A549 (cell line): ENCODE results near the gene CTSV. TPM values are rescaled to one million over a fixed set of nuclear protein-coding genes. Genes with fewer than 3 reads are reported as not detected.
"Not testable (repeated sequence)": the region's sequence is repeated elsewhere in the genome, so short reads cannot be mapped to it uniquely, and the experiment has no call there.

Source experiments
- ATAC-seq, 2 experiments: fragments of 200-7000 bp in 1 of 2; fragments of >200 bp in 1 of 2; cut with Nextera tagmentation in 1 of 2; cut with Tn5 transposase in 1 of 2; 3 replicates each; pipeline versions ENCODE4 v1.8.0 to v1.9.1; 2018 to 2020; ENCODE audit warnings: mild to moderate bottlenecking in 1 of 2, moderate library complexity in 1 of 2
- CTCF ChIA-PET: fragments of 300-600 bp; sonication (Branson Sonifier 250); formaldehyde crosslinking; extraction: SDS; loops from one replicate; lab custom pipeline; 2021; ENCODE audit warnings: antibody characterized with exemption, inconsistent platforms; lab: Yijun Ruan, JAX
- POLR2A ChIA-PET: fragments of 350-600 bp; formaldehyde crosslinking; extraction: SDS; loops from one replicate; lab custom pipeline; 2021; ENCODE audit warnings: antibody characterized with exemption, inconsistent platforms; lab: Yijun Ruan, JAX
- DNase-seq, 2 experiments: peaks; one replicate each; pipeline versions ENCODE4 v3.0.0 to v3.0.0-alpha.2; 2011 to 2016; ENCODE audit warnings: low read depth in 1 of 2, low spot score in 1 of 2
- FAIRE-seq: peaks from 2 replicates; lab custom pipeline; 2011; peaks lifted over from hg19 to GRCh38; lab: Jason Lieb, UNC
- H3K27ac ChIP-seq, 2 experiments: fragments of >200 bp; sonication (Bioruptor Twin); formaldehyde crosslinking; 3 replicates each; pipeline ENCODE4 v1.5.1; 2016 to 2017
- H3K4me1 ChIP-seq: fragments of >200 bp; sonication (Bioruptor Twin); formaldehyde crosslinking; 3 replicates; pipeline ENCODE4 v1.6.1; 2016
- H3K4me2 ChIP-seq: fragments of >200 bp; sonication (Bioruptor Twin); formaldehyde crosslinking; 3 replicates; pipeline ENCODE4 v1.6.1; 2016
- H3K4me3 ChIP-seq: fragments of >200 bp; sonication (Bioruptor Twin); formaldehyde crosslinking; 3 replicates; pipeline ENCODE4 v1.5.1; 2016
- H3K9me3 ChIP-seq: fragments of >200 bp; sonication (Bioruptor Twin); formaldehyde crosslinking; 3 replicates; pipeline ENCODE4 v1.6.1; 2016
- CHD2 ChIP-seq: fragments of 150-350 bp; IDR thresholded peaks from 2 replicates; pipeline ENCODE4 v1.6.1; 2014; ENCODE audit warnings: low read length; ENCODE audit not compliant: partially characterized antibody
- EHF ChIP-seq: fragments of 250-450 bp; sonication (Bioruptor Pico); IDR thresholded peaks from 2 replicates; pipeline ENCODE4 v1.5.0; 2020; ENCODE audit warnings: mild to moderate bottlenecking
- HDAC2 ChIP-seq: fragments of 200-600 bp; sonication (generic); IDR thresholded peaks from 2 replicates; pipeline ENCODE4 v1.6.1; 2016
- HEYL ChIP-seq: fragments of 250-450 bp; sonication (Bioruptor Pico); IDR thresholded peaks from 2 replicates; pipeline ENCODE4 v1.8.0; 2021; ENCODE audit warnings: mild to moderate bottlenecking, moderate library complexity
- HOXA7 ChIP-seq: fragments of 250-450 bp; sonication (Bioruptor Pico); IDR thresholded peaks from 2 replicates; pipeline ENCODE4 v1.5.0; 2020; ENCODE audit warnings: mild to moderate bottlenecking, moderate library complexity
- JUNB ChIP-seq: fragments of >200 bp; sonication (Bioruptor Twin); formaldehyde crosslinking; IDR thresholded peaks from 2 replicates; pipeline ENCODE4 v1.6.1; 2016
- KDM1A ChIP-seq: fragments of 200-600 bp; sonication (generic); IDR thresholded peaks from 2 replicates; pipeline ENCODE4 v1.6.1; 2016; ENCODE audit warnings: low read depth, mild to moderate bottlenecking
- MYC ChIP-seq: IDR thresholded peaks from 2 replicates; pipeline ENCODE4 v1.6.1; 2012; ENCODE audit warnings: mild to moderate bottlenecking, inconsistent platforms, low read length, improper control_type of control experiment, borderline replicate concordance
- NFE2L2 ChIP-seq: fragments of 150-350 bp; conservative IDR thresholded peaks from 2 replicates; pipeline ENCODE4 v1.6.1; 2014; ENCODE audit warnings: low read length
- NR3C1 ChIP-seq: fragments of >200 bp; sonication (Bioruptor Twin); formaldehyde crosslinking; IDR thresholded peaks from 3 replicates; pipeline ENCODE4 v1.6.1; 2017
- POLR2A ChIP-seq: IDR thresholded peaks from 2 replicates; pipeline ENCODE4 v1.6.1; 2012; ENCODE audit warnings: mild to moderate bottlenecking, low read length
- RAD21 ChIP-seq, 2 experiments: fragments of >200 bp in 1 of 2; sonication (Bioruptor Twin) in 1 of 2; formaldehyde crosslinking in 1 of 2; IDR thresholded peaks in 1 of 2; conservative IDR thresholded peaks in 1 of 2; 2 replicates in 1 of 2; 3 replicates in 1 of 2; pipeline ENCODE4 v1.6.1; 2012 to 2018; ENCODE audit warnings: inconsistent platforms in 1 of 2
- SREBF2 ChIP-seq: fragments of 450-650 bp; IDR thresholded peaks from 2 replicates; pipeline ENCODE4 v1.6.1; 2014; ENCODE audit warnings: mild to moderate bottlenecking, moderate library complexity
- TFCP2L1 ChIP-seq: fragments of 250-450 bp; sonication (Bioruptor Pico); IDR thresholded peaks from 2 replicates; pipeline ENCODE4 v1.5.0; 2021; ENCODE audit warnings: mild to moderate bottlenecking
- ZFP36 ChIP-seq: fragments of 450-650 bp; IDR thresholded peaks from 2 replicates; pipeline ENCODE4 v1.6.1; 2014; ENCODE audit warnings: borderline replicate concordance; ENCODE audit not compliant: partially characterized antibody
- WGBS: methylation state at CpG from one replicate; pipeline ENCODE4 v1.1.6; 2017; ENCODE audit errors: missing lambda C conversion rate; 5-methylcytosine and 5-hydroxymethylcytosine counted together
- polyA plus RNA-seq, 4 experiments: library from polyadenylated mRNA; depleted of rRNA in 3 of 4; stranded (reverse); fragments of >200 nt; fragmentation: RNase III in 1 of 4; extraction: RNeasy Plus Mini Kit Qiagen cat#74134 plus additional on column Dnase treatment in 1 of 4; gene quantifications; 2 replicates in 3 of 4; 3 replicates in 1 of 4; pipeline ENCODE4 v1.2.3, GENCODE V29; 2011 to 2017
- TF ChIP-seq, protein P1 (sequence below): fragments of 250-450 bp; sonication (Bioruptor Pico); IDR thresholded peaks from 2 replicates; pipeline ENCODE4 v1.5.0; 2020; ENCODE audit warnings: low read depth, mild to moderate bottlenecking, moderate library complexity
- TF ChIP-seq, protein P2 (sequence below): fragments of >200 bp; sonication (Bioruptor Twin); formaldehyde crosslinking; IDR thresholded peaks from 3 replicates; pipeline ENCODE4 v1.6.1; 2016
- TF ChIP-seq, protein P3 (sequence below): fragments of >200 bp; sonication (Bioruptor Twin); formaldehyde crosslinking; IDR thresholded peaks from 3 replicates; pipeline ENCODE4 v1.5.1; 2016

Gene CTSV
- polyA plus RNA-seq, 2 of the 4 experiments (the other 2 are of a cell fraction), result 13.4 to 14.9 TPM

DNA sequence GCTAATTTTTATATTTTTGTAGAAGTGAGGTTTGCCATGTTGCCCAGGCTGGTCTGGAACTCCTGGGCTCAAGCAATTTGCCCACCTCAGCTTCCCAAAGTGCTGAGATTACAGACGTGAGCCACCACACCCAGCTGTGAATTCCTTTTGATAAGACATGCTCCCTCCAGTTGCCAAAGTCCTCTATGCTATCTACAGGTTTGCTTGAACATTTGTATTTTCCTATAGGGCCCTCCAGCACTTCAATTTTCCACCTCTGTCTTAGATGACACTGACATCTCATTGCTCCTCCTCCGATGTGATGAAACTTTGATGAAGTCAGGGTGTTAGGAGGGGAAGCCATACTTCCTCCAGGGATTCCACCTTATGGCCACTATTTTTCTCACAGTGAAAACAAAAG lies 25.2 kb upstream of the CTSV start (continued):
- TF ChIP-seq NFE2L2 (no peak), NR3C1 (no peak), HOXA7 (no peak)
- TF ChIP-seq, protein P1, sequence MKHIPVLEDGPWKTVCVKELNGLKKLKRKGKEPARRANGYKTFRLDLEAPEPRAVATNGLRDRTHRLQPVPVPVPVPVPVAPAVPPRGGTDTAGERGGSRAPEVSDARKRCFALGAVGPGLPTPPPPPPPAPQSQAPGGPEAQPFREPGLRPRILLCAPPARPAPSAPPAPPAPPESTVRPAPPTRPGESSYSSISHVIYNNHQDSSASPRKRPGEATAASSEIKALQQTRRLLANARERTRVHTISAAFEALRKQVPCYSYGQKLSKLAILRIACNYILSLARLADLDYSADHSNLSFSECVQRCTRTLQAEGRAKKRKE (CRISPR knock-in tag), result no peak

DNA sequence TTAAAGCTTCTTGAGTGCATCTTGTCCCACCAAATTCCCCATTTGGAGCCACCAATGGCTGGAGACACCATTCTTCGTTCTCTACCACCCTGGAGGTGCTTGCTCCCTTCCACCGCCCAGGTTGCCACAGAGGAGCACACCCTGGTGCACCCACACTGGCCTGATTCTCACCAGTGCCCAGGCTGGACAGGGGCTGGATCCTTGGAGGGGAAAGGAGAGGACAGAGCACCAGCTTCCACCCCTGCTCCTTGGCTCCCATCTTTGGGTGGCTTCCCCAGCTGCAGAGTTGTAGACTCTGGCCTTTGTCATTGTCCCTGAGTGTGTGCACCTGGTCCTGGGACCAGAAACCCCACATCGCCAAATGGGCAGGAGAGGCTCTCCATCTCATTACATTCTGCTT lies 21.9 kb upstream of the CTSV start:
- Histone ChIP-seq H3K9me3 (no peaks in the 10 kb centered on the region; the same call in 2 of the 3 replicates), H3K4me3 (no peak overlapping the region), H3K27ac (no peak overlapping the region), H3K4me1 (no peaks in the 10 kb centered on the region), H3K4me2 (no peak overlapping the region)
- POLR2A ChIA-PET, result no interaction called here
- CTCF ChIA-PET, result no interaction called here
- DNase-seq (no peak), FAIRE-seq (no peak), ATAC-seq (no peak)
- TF ChIP-seq MYC (no peak), KDM1A (no peak)
- 37% methylated on average over 3 of the region's 3 CpGs for WGBS

DNA sequence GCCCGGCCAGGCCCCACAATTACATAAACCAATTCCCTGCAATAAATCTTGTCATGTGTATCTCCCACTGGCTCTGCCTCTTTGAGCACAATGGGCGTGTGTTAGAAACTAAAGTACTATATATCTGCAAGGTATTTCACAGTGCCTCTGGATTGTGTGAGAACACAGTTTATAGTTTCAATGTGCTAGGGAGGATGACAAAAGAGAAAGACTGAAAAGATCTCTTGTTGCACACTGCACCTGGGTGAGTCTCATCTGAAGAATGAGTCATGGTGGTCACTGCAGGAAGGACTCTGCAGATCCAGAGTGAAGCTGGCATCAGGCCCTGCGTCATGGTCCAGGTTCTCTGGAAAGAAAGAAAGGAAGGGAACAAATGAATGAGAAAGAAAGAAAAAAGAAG lies 20.7 kb upstream of the CTSV start:
- ATAC-seq, result 0 out of 6 replicates have a peak, but pooled peaks of 1 of the 2 experiments have one; percentile 56
- Histone ChIP-seq H3K4me1 (no peaks in the 10 kb centered on the region), H3K9me3 (no peaks in the 10 kb centered on the region), H3K27ac (no peak overlapping the region), H3K4me2 (no peak overlapping the region), H3K4me3 (no peak overlapping the region)
- WGBS, result 39% methylated on average over 3 of the region's 3 CpGs
- ChIA-PET POLR2A (no interaction called here), CTCF (interaction anchor here (0.7 kb wide), 1 partner anchor 183 kb away, joined by 3 read pairs; no protein-coding TSS in a partner anchor)
- no peak for FAIRE-seq
- TF ChIP-seq SREBF2 (no peak), TFCP2L1 (CRISPR knock-in tag) (no peak), POLR2A (no peak), CHD2 (no peak), ZFP36 (no peak)
- DNase-seq, result no peak

DNA sequence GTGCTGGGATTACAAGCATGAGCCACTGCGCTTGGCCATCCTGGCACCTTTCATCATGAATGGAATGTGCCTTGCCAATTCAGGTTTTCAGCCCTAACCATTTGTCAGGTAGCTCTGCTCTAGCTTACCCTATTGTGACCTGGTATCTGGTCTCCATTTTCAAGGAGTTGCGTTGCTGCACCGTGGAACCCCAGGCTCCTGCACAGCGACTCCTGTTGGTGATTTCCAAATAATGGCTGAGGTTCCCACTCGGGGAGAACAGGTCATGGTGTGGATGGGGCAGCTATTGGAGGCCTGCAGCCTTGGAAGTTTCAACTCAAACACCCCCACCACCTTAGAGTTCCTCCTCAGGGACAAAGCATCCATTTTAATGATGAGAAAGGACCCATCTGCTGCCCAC lies 18.7 kb upstream of the CTSV start:
- FAIRE-seq (no peak), ATAC-seq (no peak), DNase-seq (no peak)
- Histone ChIP-seq H3K9me3 (no peaks in the 10 kb centered on the region), H3K4me1 (no peaks in the 10 kb centered on the region), H3K27ac (no peak overlapping the region), H3K4me2 (no peak overlapping the region), H3K4me3 (no peak overlapping the region)
- POLR2A ChIA-PET, result no interaction called here
- no peak for TF ChIP-seq HEYL
- TF ChIP-seq HDAC2, result no peak
- TF ChIP-seq SREBF2, result no peak
- TF ChIP-seq EHF, result no peak
- TF ChIP-seq, protein P2, sequence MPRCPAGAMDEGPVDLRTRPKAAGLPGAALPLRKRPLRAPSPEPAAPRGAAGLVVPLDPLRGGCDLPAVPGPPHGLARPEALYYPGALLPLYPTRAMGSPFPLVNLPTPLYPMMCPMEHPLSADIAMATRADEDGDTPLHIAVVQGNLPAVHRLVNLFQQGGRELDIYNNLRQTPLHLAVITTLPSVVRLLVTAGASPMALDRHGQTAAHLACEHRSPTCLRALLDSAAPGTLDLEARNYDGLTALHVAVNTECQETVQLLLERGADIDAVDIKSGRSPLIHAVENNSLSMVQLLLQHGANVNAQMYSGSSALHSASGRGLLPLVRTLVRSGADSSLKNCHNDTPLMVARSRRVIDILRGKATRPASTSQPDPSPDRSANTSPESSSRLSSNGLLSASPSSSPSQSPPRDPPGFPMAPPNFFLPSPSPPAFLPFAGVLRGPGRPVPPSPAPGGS, result no peak
- no peak for TF ChIP-seq JUNB
- no peak for TF ChIP-seq KDM1A
- TF ChIP-seq, protein P3, sequence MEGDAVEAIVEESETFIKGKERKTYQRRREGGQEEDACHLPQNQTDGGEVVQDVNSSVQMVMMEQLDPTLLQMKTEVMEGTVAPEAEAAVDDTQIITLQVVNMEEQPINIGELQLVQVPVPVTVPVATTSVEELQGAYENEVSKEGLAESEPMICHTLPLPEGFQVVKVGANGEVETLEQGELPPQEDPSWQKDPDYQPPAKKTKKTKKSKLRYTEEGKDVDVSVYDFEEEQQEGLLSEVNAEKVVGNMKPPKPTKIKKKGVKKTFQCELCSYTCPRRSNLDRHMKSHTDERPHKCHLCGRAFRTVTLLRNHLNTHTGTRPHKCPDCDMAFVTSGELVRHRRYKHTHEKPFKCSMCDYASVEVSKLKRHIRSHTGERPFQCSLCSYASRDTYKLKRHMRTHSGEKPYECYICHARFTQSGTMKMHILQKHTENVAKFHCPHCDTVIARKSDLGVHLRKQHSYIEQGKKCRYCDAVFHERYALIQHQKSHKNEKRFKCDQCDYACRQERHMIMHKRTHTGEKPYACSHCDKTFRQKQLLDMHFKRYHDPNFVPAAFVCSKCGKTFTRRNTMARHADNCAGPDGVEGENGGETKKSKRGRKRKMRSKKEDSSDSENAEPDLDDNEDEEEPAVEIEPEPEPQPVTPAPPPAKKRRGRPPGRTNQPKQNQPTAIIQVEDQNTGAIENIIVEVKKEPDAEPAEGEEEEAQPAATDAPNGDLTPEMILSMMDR, result no peak
- no peak for TF ChIP-seq RAD21 (conservative IDR thresholded peaks at IDR 0.05 in 1 of 2, IDR thresholded peaks at IDR 0.05 in 1 of 2)
- TF ChIP-seq, all 56 proteins: peak for 0
- CTCF ChIA-PET, result no interaction called here
- whole genome bisulfite sequencing, result 62% methylated on average over 5 of the region's 5 CpGs

DNA sequence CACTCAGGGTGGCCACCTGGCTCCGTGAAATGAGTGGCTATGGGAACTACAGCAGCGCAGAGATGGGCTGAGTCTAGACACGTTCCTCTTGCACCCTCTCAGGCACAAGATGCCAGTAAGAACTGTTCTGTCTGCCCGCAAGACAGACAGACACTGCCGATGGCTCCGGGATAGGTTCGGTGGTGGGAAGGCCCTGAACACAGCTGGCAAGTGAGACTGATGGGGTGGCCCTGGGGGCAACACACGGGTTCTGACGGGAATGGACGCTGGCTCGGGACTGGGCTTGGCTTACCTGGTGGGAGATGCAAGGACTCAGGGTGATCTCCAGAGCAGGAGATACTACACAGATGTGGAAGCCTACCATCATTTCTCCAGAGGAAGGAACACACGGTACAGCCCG lies 16.9 kb upstream of the CTSV start:
- H3K4me2 ChIP-seq, H3K27ac ChIP-seq, ATAC-seq, H3K4me1 ChIP-seq, DNase-seq, POLR2A ChIA-PET, H3K4me3 ChIP-seq, FAIRE-seq, H3K9me3 ChIP-seq: not testable (repeated sequence)
- WGBS, result 60% methylated on average over 13 of the region's 13 CpGs
- CTCF ChIA-PET, result interaction anchor here (1.6 kb wide), 1 partner anchor 11 kb away, joined by 3 read pairs; no protein-coding TSS in a partner anchor
